HEK293T (cell line): ENCODE results near the gene MAPK6.
"Not testable (repeated sequence)": the region's sequence is repeated elsewhere in the genome, so short reads cannot be mapped to it uniquely, and the experiment has no call there.

Experiments
- CTCF ChIA-PET: fragments of 350-600 bp; formaldehyde crosslinking; extraction: SDS; loops from one replicate; lab custom pipeline; 2021; ENCODE audit warnings: antibody characterized with exemption, inconsistent platforms; lab: Yijun Ruan, JAX
- POLR2A ChIA-PET: fragments of 350-600 bp; formaldehyde crosslinking; extraction: SDS; loops from one replicate; lab custom pipeline; 2020; ENCODE audit warnings: antibody characterized with exemption, inconsistent platforms; lab: Yijun Ruan, JAX
- DNase-seq: peaks from one replicate; pipeline ENCODE4 v3.0.0; 2012; ENCODE audit warnings: mixed read lengths; ENCODE audit errors: extremely low spot score
- ARNT ChIP-seq: fragments of 450-650 bp; IDR thresholded peaks from 2 replicates; pipeline ENCODE4 v1.6.1; 2017; ENCODE audit warnings: mild to moderate bottlenecking
- BHLHE40 ChIP-seq: fragments of 450-650 bp; IDR thresholded peaks from 2 replicates; pipeline ENCODE4 v1.6.1; 2016; ENCODE audit warnings: mild to moderate bottlenecking, moderate library complexity, borderline replicate concordance
- CTBP1 ChIP-seq: fragments of 450-650 bp; IDR thresholded peaks from 2 replicates; pipeline ENCODE4 v1.6.1; 2016; ENCODE audit warnings: borderline replicate concordance
- ELF4 ChIP-seq: fragments of 450-650 bp; IDR thresholded peaks from 2 replicates; pipeline ENCODE4 v1.6.1; 2017; ENCODE audit warnings: antibody characterized with exemption
- FOXA1 ChIP-seq: fragments of 450-650 bp; IDR thresholded peaks from 2 replicates; pipeline ENCODE4 v1.6.1; 2016; ENCODE audit warnings: mild to moderate bottlenecking
- FOXK2 ChIP-seq: fragments of 450-650 bp; IDR thresholded peaks from 2 replicates; pipeline ENCODE4 v1.6.1; 2016; ENCODE audit warnings: mild to moderate bottlenecking
- FOXM1 ChIP-seq: fragments of 450-650 bp; IDR thresholded peaks from 2 replicates; pipeline ENCODE4 v1.6.1; 2017; ENCODE audit warnings: mild to moderate bottlenecking, borderline replicate concordance
- HDGF ChIP-seq: fragments of 450-650 bp; IDR thresholded peaks from 2 replicates; pipeline ENCODE4 v1.6.1; 2017; ENCODE audit warnings: antibody characterized with exemption, borderline replicate concordance
- L3MBTL2 ChIP-seq: fragments of 450-650 bp; conservative IDR thresholded peaks from 2 replicates; pipeline ENCODE4 v1.6.1; 2016; ENCODE audit warnings: mild to moderate bottlenecking
- LEF1 ChIP-seq: fragments of 450-650 bp; IDR thresholded peaks from 2 replicates; pipeline ENCODE4 v1.6.1; 2017; ENCODE audit warnings: mild to moderate bottlenecking, borderline replicate concordance
- NFRKB ChIP-seq: fragments of 450-650 bp; IDR thresholded peaks from 2 replicates; pipeline ENCODE4 v1.6.1; 2016; ENCODE audit warnings: mild to moderate bottlenecking, moderate library complexity
- SP1 ChIP-seq: fragments of 450-650 bp; IDR thresholded peaks from 2 replicates; pipeline ENCODE4 v1.6.1; 2017
- SUZ12 ChIP-seq: fragments of 450-650 bp; IDR thresholded peaks from 2 replicates; pipeline ENCODE4 v1.6.1; 2016; ENCODE audit warnings: mild to moderate bottlenecking
- TARDBP ChIP-seq: fragments of 450-650 bp; IDR thresholded peaks from 2 replicates; pipeline ENCODE4 v1.6.1; 2016
- ZNF384 ChIP-seq: fragments of 450-650 bp; IDR thresholded peaks from 2 replicates; pipeline ENCODE4 v1.6.1; 2016
- TF ChIP-seq, protein P1 (sequence below): fragments of 450-650 bp; IDR thresholded peaks from 2 replicates; pipeline ENCODE4 v1.6.1; 2016

Gene MAPK6

DNA sequence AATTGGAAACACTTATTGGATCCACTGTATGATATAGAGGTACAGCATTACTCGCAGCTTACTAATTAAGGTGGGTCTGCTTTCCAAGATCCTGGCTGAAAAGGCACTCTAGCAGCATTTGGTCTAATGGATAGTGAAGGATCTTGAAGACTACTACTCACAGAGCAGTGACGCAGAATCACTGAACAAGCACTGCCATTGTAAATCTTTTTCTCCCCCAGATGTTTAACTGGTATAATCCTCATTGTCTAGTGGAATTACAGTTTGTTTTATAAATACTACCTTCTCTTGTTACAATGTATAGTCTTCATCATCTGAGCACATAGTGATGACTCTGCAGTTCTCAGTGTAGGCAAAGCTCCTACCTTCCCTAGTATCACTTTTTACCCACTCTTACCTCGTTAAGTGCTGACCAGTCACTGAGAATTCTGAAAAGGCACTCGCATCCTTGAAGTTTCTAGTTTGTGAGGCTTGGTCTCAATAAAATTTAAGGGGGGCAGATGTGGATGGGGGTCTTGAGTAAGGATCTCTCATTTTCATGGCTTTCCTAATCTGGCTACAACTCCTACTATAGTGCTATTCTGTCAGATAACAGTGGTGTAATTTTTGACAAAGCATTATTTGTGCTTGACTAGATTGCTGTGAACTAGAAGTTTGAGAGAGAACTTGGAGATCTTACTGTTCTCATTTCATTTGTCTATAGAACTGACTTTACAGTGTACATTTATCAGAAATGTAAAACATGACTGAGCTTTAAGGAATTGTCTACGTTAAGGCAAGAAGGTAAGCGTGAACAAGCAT is 23.2 kb downstream of the MAPK6 start:
- DNase-seq: no peak
- ChIA-PET POLR2A (no interaction called here), CTCF (no interaction called here)

GRCh38 chr15:52045795-52046298 is 26.8 kb downstream of the MAPK6 start:
- POLR2A ChIA-PET: interaction anchor here (1.6 kb wide), 1 partner anchor 26 kb away, joined by 3 read pairs; no protein-coding TSS in a partner anchor
- DNase-seq, CTCF ChIA-PET: not testable (repeated sequence)

More for the DNA sequence above, 23.2 kb downstream of the MAPK6 start:
- TF ChIP-seq FOXA1 (no peak), BHLHE40 (no peak), ELF4 (no peak), TARDBP (no peak)
- TF ChIP-seq, protein P1, sequence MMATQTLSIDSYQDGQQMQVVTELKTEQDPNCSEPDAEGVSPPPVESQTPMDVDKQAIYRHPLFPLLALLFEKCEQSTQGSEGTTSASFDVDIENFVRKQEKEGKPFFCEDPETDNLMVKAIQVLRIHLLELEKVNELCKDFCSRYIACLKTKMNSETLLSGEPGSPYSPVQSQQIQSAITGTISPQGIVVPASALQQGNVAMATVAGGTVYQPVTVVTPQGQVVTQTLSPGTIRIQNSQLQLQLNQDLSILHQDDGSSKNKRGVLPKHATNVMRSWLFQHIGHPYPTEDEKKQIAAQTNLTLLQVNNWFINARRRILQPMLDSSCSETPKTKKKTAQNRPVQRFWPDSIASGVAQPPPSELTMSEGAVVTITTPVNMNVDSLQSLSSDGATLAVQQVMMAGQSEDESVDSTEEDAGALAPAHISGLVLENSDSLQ: no peak

- DNase-seq, CTCF ChIA-PET, POLR2A ChIA-PET: not testable (repeated sequence)
Observed at GRCh38 chr15:52046552-52046951, 27.5 kb downstream of the MAPK6 start.

DNA sequence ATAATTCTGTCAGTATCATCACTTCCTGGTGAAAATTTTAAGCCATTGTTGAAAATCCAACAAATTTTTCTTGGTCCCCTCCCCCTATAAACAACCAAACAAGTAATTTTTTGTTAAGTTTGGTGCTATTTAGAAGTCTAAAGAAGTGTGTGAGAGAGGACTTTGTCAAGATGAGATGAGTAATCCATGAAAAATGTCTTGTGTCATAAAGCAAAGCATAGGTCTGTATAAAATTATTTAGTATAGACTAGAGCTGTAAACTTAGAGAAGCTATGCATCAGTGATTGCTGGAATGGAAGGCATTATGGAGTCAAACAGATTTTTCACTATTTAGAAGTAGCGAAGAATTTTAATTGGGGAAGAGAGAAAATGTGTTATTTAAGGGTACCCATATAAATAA is 31.4 kb downstream of the MAPK6 start:
- no peak for TF ChIP-seq LEF1
- no peak for TF ChIP-seq HDGF
- no peak for TF ChIP-seq ARNT
- no peak for TF ChIP-seq NFRKB
- no peak for TF ChIP-seq SUZ12
- POLR2A ChIA-PET: no interaction called here
- DNase-seq: no peak
- CTCF ChIA-PET: no interaction called here

- TF ChIP-seq FOXM1 (no peak), TARDBP (no peak), FOXK2 (no peak), CTBP1 (no peak), L3MBTL2 (no peak), BHLHE40 (no peak), NFRKB (no peak), SUZ12 (no peak), SP1 (no peak), FOXA1 (no peak), ZNF384 (no peak), HDGF (no peak), ELF4 (no peak), ARNT (no peak), LEF1 (no peak)
- TF ChIP-seq, protein P1: no peak
- ChIA-PET CTCF (interaction anchor here (0.6 kb wide), 1 partner anchor 12 kb away, joined by 4 read pairs; no protein-coding TSS in a partner anchor), POLR2A (no interaction called here)
- DNase-seq: no peak
Observed at GRCh38 chr15:52052066-52052935, 33.3 kb downstream of the MAPK6 start.

GRCh38 chr15:52054381-52054780 is 35.4 kb downstream of the MAPK6 start:
- no peak for DNase-seq
- POLR2A ChIA-PET: no interaction called here
- CTCF ChIA-PET: no interaction called here
- TF ChIP-seq FOXA1 (no peak), BHLHE40 (no peak), FOXM1 (no peak), TARDBP (no peak), SUZ12 (no peak), CTBP1 (no peak), ARNT (no peak), NFRKB (no peak), FOXK2 (no peak), L3MBTL2 (no peak), HDGF (no peak), LEF1 (no peak), SP1 (no peak), ELF4 (no peak), ZNF384 (no peak)
- TF ChIP-seq, protein P1: no peak

- CTCF ChIA-PET, POLR2A ChIA-PET, DNase-seq: not testable (repeated sequence)
Observed at GRCh38 chr15:52054858-52055257, 35.8 kb downstream of the MAPK6 start.
